BLaER1 treated with 17β-estradiol and CSF1 and Interleukin-3, amounts not matched to agents 10 nM and 100 nM (cell line): ENCODE measurements around the gene OR10A6.
A peak's percentile ranks its signal among the peaks of the same experiment; 100 is the strongest.

Experiments used
- H3K27ac ChIP-seq, 11 experiments: shearing (Covaris generic); formaldehyde crosslinking; 2 replicates each; pipeline ENCODE4 v1.8.1; 2022
- H3K27me3 ChIP-seq, 11 experiments: shearing (Covaris generic); formaldehyde crosslinking; 2 replicates each; pipeline ENCODE4 v1.8.1; 2022
- H3K36me3 ChIP-seq, 11 experiments: shearing (Covaris generic); formaldehyde crosslinking; 2 replicates each; pipeline ENCODE4 v1.8.1; 2022
- H3K4me1 ChIP-seq, 10 experiments: shearing (Covaris generic); formaldehyde crosslinking; 2 replicates each; pipeline ENCODE4 v1.8.1; 2022
- H3K4me2 ChIP-seq, 11 experiments: shearing (Covaris generic); formaldehyde crosslinking; 2 replicates each; pipeline ENCODE4 v1.8.1; 2022
- H3K4me3 ChIP-seq, 10 experiments: shearing (Covaris generic); formaldehyde crosslinking; 2 replicates each; pipeline ENCODE4 v1.8.1; 2022
- H3K9ac ChIP-seq, 11 experiments: shearing (Covaris generic); formaldehyde crosslinking; 2 replicates each; pipeline ENCODE4 v1.8.1; 2022
- H3K9me3 ChIP-seq, 11 experiments: shearing (Covaris generic); formaldehyde crosslinking; replicated peaks in 1 of 11; 2 replicates each; pipeline ENCODE4 v1.8.1; 2022
- H4K20me1 ChIP-seq, 11 experiments: shearing (Covaris generic); formaldehyde crosslinking; 2 replicates each; pipeline ENCODE4 v1.8.1; 2022
- Cebpa-rat ChIP-seq, 11 experiments: shearing (Covaris generic); IDR thresholded peaks; 2 replicates each; pipeline ENCODE4 v1.8.1; 2022

Gene OR10A6

DNA sequence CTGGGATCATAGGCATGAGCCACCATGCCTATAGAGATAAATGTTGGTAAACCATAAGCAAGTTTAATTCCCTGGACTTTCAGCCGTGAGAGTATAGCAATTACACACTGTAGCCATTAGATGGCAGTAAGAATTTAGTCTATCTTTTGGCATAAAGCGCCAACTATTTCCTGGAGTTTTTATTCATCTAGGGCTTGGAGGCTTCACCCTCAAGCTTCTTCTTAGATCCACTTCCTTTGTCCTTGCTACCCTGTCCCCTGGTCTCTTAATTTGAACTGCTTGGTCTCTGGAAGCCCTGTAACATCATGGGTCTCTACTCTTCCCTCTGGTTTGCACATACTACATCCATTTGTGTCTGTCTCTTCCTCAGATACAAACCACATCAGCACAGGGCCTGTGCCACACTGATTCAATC lies 38.2 kb downstream of the OR10A6 start:
- peak overlapping the region in 8 of 11 experiments; percentile 49 to 97 (median 84); a peak in 16 of 22 replicates for H3K9ac ChIP-seq
- peak overlapping the region in 9 of 11 experiments; percentile 66 to 100 (median 96); a peak in 19 of 22 replicates for H3K27ac ChIP-seq
- peaks cover 29 to 65% (median 54%) of the 10 kb centered on the region in 10 experiments for H3K4me1 ChIP-seq
- peak overlapping the region in 1 of 10 experiments; percentile 1; a peak in 1 of 20 replicates for H3K4me3 ChIP-seq
- H3K36me3 ChIP-seq, result no peaks in the 10 kb centered on the region
- H4K20me1 ChIP-seq, result no peaks in the 10 kb centered on the region
- no peak for TF ChIP-seq Cebpa-rat (IDR thresholded peaks at IDR 0.05)
- H3K27me3 ChIP-seq, result no peaks in the 10 kb centered on the region
- H3K4me2 ChIP-seq, result peak overlapping the region; percentile 46 to 92 (median 77); a peak in 21 of 22 replicates
- peaks cover 0 to 26% (median 19%) of the 10 kb centered on the region in 11 experiments; a peak in 17 of 22 replicates for H3K9me3 ChIP-seq

DNA sequence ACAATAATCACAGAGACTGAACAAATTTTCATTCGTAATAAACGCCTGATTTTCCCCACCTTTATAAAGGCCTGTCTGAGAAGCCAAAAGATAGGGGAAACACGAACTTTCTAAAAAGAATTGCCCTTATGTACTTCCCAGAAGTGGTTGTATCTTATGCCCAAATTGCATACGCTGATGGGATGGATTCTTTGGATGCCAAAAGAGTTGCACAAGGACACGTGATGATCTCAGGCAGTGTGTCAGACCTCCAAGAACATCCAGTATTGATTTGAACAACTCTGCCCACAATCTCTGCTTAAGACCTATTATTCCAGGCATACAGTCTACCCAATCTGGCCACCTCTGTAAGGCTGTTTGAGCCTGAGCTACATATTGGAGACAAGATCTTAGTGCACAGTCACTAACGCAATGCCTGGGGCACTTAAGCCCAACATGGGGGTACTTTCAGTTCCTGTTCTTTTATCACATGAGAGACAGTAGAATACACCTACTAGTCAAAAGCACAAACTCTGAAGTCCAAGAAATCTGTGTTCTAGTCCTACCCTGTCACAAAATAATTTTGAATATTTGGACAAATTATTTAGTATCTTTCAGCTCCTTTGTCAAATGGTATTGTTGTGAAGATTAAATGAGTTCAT lies 38.9 kb downstream of the OR10A6 start:
- Histone ChIP-seq H4K20me1 (no peaks in the 10 kb centered on the region), H3K4me2 (peak overlapping the region; percentile 46 to 92 (median 77)), H3K36me3 (no peaks in the 10 kb centered on the region), H3K4me3 (0 out of 20 replicates have a peak overlapping the region, but pooled peaks of 1 of the 10 experiments have one; percentile 2), H3K9ac (peak overlapping the region in 8 of 11 experiments; percentile 49 to 97 (median 84); a peak in 16 of 22 replicates), H3K27ac (peak overlapping the region in 9 of 11 experiments; percentile 66 to 100 (median 96); a peak in 18 of 22 replicates), H3K9me3 (peaks cover 0 to 21% (median 19%) of the 10 kb centered on the region in 11 experiments; a peak in 17 of 22 replicates), H3K27me3 (no peaks in the 10 kb centered on the region), H3K4me1 (peaks cover 29 to 72% (median 60%) of the 10 kb centered on the region in 10 experiments)
- no peak for TF ChIP-seq Cebpa-rat (IDR thresholded peaks at IDR 0.05)

DNA sequence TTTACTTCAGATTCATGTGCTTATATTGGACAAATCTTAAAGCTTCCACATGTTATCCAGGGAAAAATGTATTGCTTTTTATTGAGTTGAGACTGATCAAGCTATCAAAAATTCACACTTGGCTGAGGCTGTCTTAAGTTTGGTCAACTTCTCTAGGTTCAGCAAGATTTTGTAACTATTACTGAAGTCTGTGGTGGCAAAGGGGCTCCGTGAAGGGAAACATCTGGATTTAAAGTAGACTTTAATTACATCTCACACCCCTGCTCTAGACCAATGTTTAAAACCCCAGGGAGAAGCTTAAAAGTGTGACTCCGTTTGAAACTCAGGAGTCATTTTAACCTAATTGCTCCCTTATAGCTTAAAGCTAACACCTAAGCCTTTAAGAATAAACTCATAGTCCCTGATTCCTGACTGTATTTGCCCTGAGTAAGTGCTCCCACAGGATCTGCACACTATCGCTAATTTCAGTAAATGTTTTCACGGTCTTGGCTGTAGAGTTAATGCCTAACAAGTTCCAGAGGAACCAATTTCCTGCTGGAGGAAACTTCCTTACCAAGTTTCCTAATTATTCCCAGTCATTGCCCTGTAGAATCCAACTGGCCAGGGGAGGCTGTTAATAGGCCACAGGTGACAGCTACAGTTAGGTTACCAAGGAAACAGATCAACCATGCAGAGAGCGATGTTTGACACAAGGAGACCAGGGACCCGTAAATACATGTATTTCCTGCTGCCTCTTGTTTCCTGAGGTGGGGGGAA lies 40.5 kb downstream of the OR10A6 start:
- Histone ChIP-seq H3K9me3 (peaks cover 0 to 24% (median 17%) of the 10 kb centered on the region in 11 experiments; a peak in 17 of 22 replicates), H3K4me3 (peak overlapping the region; percentile 28 to 61 (median 45); a peak in 17 of 20 replicates), H4K20me1 (no peaks in the 10 kb centered on the region), H3K4me2 (peak overlapping the region; percentile 69 to 94 (median 89)), H3K4me1 (peaks cover 29 to 80% (median 63%) of the 10 kb centered on the region in 10 experiments), H3K27me3 (no peaks in the 10 kb centered on the region), H3K36me3 (no peaks in the 10 kb centered on the region), H3K27ac (peak overlapping the region; percentile 14 to 100 (median 93); a peak in 20 of 22 replicates), H3K9ac (peak overlapping the region; percentile 11 to 97 (median 79); a peak in 20 of 22 replicates)
- TF ChIP-seq Cebpa-rat (IDR thresholded peaks at IDR 0.05), result peak in 5 of 11 experiments; percentile 10 to 85 (median 75); a peak in 7 of 22 replicates

DNA sequence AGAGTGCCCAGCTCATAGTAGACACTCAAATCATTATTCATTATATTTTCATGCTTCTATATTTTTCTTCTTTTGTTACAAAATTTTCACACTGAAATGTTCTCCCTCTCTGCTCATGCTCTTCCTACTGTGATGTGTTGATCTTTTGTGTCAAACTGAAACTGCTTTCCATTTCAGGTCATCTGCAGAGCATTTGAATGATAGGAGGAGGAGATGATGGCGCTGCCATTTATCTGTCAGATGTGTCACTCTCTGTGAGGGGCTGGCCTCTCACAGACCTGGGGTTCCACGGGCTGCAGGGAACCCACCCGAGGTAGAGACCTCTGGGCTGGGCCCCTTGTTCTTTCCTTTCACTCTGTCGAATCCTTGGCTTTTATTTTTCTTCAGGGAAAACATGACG lies 41.1 kb downstream of the OR10A6 start:
- Histone ChIP-seq H3K27ac (peak overlapping the region; percentile 14 to 100 (median 93); a peak in 20 of 22 replicates), H3K9ac (peak overlapping the region; percentile 11 to 97 (median 79); a peak in 20 of 22 replicates)

DNA sequence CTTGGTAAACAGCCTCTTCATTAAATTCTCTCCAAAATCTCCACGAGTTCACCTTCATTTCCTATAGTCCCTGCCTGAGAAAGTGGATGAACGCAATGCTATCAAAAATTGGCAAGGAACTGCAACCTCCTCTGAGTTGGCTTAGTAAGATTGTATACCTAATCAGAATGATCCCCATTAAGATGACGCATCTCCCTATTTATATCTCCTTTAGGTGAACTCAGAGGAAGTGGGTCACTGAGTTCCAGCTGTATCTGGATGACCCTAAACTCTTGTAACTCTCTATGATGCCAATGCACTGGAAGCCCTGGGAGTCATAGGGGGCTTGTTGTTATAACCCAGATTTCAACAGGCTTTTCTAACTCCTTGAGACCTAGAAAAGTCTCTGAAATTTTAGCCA lies 48.2 kb downstream of the OR10A6 start:
- H3K4me3 ChIP-seq, result no peak overlapping the region
- H3K4me1 ChIP-seq, result peaks cover 0 to 31% (median 17%) of the 10 kb centered on the region in 10 experiments; a peak in 12 of 20 replicates
- TF ChIP-seq Cebpa-rat (IDR thresholded peaks at IDR 0.05), result no peak

More for the DNA sequence above, 41.1 kb downstream of the OR10A6 start:
- H3K4me2 ChIP-seq, result peak overlapping the region; percentile 69 to 94 (median 89)
- no peaks in the 10 kb centered on the region for H3K36me3 ChIP-seq
- no peak for TF ChIP-seq Cebpa-rat (IDR thresholded peaks at IDR 0.05)
- H4K20me1 ChIP-seq, result no peaks in the 10 kb centered on the region
- peaks cover 0 to 22% (median 12%) of the 10 kb centered on the region in 11 experiments; a peak in 14 of 22 replicates for H3K9me3 ChIP-seq
- H3K4me3 ChIP-seq, result peak overlapping the region; percentile 28 to 61 (median 44); a peak in 16 of 20 replicates
- H3K27me3 ChIP-seq, result no peaks in the 10 kb centered on the region
- H3K4me1 ChIP-seq, result peaks cover 29 to 80% (median 63%) of the 10 kb centered on the region in 10 experiments

More for the DNA sequence above, 48.2 kb downstream of the OR10A6 start:
- H3K9ac ChIP-seq, result no peak overlapping the region
- H3K9me3 ChIP-seq, result peaks cover 21 to 50% (median 45%) of the 10 kb centered on the region in 11 experiments
- H3K27ac ChIP-seq, result peak overlapping the region in 3 of 11 experiments; percentile 12 to 27 (median 16); a peak in 1 of 22 replicates
- H3K4me2 ChIP-seq, result no peak overlapping the region
- no peaks in the 10 kb centered on the region for H3K27me3 ChIP-seq
- H4K20me1 ChIP-seq, result no peaks in the 10 kb centered on the region
- H3K36me3 ChIP-seq, result peaks cover 0 to 11% (median 5%) of the 10 kb centered on the region in 11 experiments; a peak in 6 of 22 replicates
